ENCODE data around the gene ST7L. TPM values are rescaled to one million over a fixed set of nuclear protein-coding genes. Genes with fewer than 3 reads are reported as not detected.

ST7L gene
- total and polyA plus RNA-seq, 2 of the 4 experiments (the other 2 are of a cell fraction): 7.7 to 14.7 TPM

- no peak for TF ChIP-seq MXI1 (IDR thresholded peaks at IDR 0.05; ENCODE audit: borderline replicate concordance, low read depth, low read length)
Measured at GRCh38 chr1:112522621-112523020, 96.3 kb downstream of the ST7L start (continued).

- CTCF ChIA-PET: no interaction called here
- dilution Hi-C loops (cut with HindIII; ENCODE audit: low sequenced_read_pairs, unreplicated experiment): no loop called here
Measured at GRCh38 chr1:112520166-112520565, 98.8 kb downstream of the ST7L start.

More at GRCh38 chr1:112520166-112520565, 98.8 kb downstream of the ST7L start:
- intact Hi-C loops (cut with micrococcal nuclease): no loop called here
- Histone ChIP-seq H2BK5ac (ENCODE audit: low read depth, low read length, poor library complexity, severe bottlenecking) (no peak overlapping the region), H3K4me3 (ENCODE audit: insufficient read depth, low read depth, low read length) (no peak overlapping the region), H3K9me3 (ENCODE audit: control insufficient read depth, insufficient read depth, low read length) (no peaks in the 10 kb centered on the region), H3K56ac (ENCODE audit: extremely low read depth, insufficient read depth, low read length) (no peak overlapping the region), H3K18ac (ENCODE audit: low read depth, low read length) (no peak overlapping the region), H3K4ac (ENCODE audit: low read depth, low read length) (no peak overlapping the region), H3K36me3 (ENCODE audit: control insufficient read depth, insufficient read depth, low read length) (peaks cover 9% of the 10 kb centered on the region), H4K5ac (ENCODE audit: low read depth, low read length) (no peak overlapping the region), H2AK5ac (ENCODE audit: low read depth, low read length) (no peak overlapping the region), H2BK20ac (ENCODE audit: low read depth, low read length) (no peak overlapping the region), H3K4me2 (ENCODE audit: low read depth, low read length) (no peak overlapping the region), H3K23ac (ENCODE audit: low read depth, low read length) (no peak overlapping the region), H4K91ac (ENCODE audit: insufficient read depth, low read depth, low read length) (no peak overlapping the region), H3K9me1 (ENCODE audit: insufficient read depth, low read length) (peaks cover 21% of the 10 kb centered on the region), H3K14ac (replicated peaks; ENCODE audit: low read depth, low read length) (no peak overlapping the region), H3K79me1 (ENCODE audit: low read depth in 1 of 2, low read length in 2 of 2) (no peaks in the 10 kb centered on the region; a peak in 1 of 4 replicates), H3K4me1 (ENCODE audit: control insufficient read depth, insufficient read depth, low read length) (peaks cover 24% of the 10 kb centered on the region), H4K20me1 (ENCODE audit: insufficient read depth, low read length) (peaks cover 15% of the 10 kb centered on the region), H2BK15ac (ENCODE audit: low read depth, low read length) (no peak overlapping the region), H3K27ac (ENCODE audit: insufficient read depth, low read length) (no peak overlapping the region), H2AFZ (replicated peaks; ENCODE audit: low read length, poor library complexity) (no peak overlapping the region), H4K8ac (ENCODE audit: low read depth in 2 of 2, low read length in 2 of 2) (no peak overlapping the region), H3K9ac (ENCODE audit: low read depth, low read length) (no peak overlapping the region), H2BK120ac (ENCODE audit: low read depth, low read length) (no peak overlapping the region), H2AK9ac (replicated peaks; ENCODE audit: low read depth, low read length, poor library complexity) (no peak overlapping the region), H3K27me3 (ENCODE audit: control insufficient read depth, insufficient read depth, low read length) (peaks cover 5% of the 10 kb centered on the region)
- in situ Hi-C loops (cut with MboI; ENCODE audit: low sequenced_read_pairs): no loop called here
- no CpG with 5 or more reads among the region's 9 CpGs for whole genome bisulfite sequencing, 2 experiments (ENCODE audit: extremely low coverage in 2 of 2, insufficient read length in 1 of 2)
- POLR2A ChIA-PET (ENCODE audit: unreplicated experiment): no interaction called here
- BruUV-seq (replicated peaks): no TSS peak
- TF ChIP-seq CEBPB (IDR thresholded peaks at IDR 0.05; ENCODE audit: low read depth, low read length) (peak; percentile 47; the same call in 1 of the 2 replicates), RAD21 (IDR thresholded peaks at IDR 0.05; ENCODE audit: low read length) (no peak), CTCF (conservative IDR thresholded peaks at IDR 0.05; ENCODE audit: low read depth, low read length) (no peak), RCOR1 (IDR thresholded peaks at IDR 0.05; ENCODE audit: insufficient replicate concordance, low read length) (no peak)
- no peak for ATAC-seq (ENCODE audit: low read depth)
- DNase-seq: no peak

Data from IMR-90 (cell line).